GM12865 (cell line): ENCODE results near the gene UST.

Experiments
- DNase-seq: peaks from one replicate; pipeline ENCODE4 v3.0.0; 2010; ENCODE audit warnings: low read depth
- H3K4me3 ChIP-seq: 2 replicates; pipeline ENCODE4 v1.5.1; 2011; ENCODE audit warnings: mild to moderate bottlenecking, low read depth, low read length, control low read depth
- TF ChIP-seq, protein P1 (sequence below): IDR thresholded peaks from 2 replicates; pipeline ENCODE4 v1.5.1; 2011; ENCODE audit warnings: low read length, control low read depth, low read depth, inconsistent platforms; ENCODE audit not compliant: insufficient read depth; ENCODE audit errors: missing control alignments

Gene UST

DNA sequence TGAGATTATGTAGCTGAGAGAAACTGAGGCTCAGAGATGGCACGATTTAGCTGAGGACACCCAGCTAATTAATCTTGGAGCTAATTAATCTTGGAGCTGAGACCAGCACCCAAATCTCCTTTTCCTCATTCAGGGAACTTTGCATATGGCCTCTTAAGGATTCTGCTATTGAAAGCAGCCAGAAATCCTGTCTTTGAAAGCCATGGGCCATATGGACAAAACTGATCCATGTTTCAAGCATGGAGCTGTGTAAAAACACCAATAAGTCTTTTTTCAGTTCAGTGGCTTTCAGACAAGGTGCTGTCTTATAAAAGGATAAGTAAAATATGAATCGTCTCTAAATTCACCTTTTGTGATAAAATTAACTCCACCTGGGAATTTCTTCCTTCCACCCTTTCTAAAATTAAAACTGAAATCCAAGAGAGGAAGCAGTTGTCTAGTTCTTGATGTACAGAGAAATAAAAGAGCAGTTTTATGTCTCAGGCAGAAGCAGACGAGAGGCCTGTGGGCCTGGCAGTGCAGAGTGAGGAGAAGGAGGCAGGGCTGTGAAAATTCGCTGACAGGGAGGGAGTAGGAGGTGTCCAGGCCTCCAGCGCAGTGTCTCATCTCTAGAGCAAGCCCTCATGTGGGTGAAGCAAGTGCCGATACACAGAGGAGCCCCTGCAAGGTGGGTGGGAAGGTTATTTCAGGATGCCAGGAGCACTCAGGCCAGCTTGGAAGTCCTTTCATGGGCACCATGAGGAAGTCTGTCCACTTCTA is 266.9 kb downstream of the UST start:
- TF ChIP-seq, protein P1, sequence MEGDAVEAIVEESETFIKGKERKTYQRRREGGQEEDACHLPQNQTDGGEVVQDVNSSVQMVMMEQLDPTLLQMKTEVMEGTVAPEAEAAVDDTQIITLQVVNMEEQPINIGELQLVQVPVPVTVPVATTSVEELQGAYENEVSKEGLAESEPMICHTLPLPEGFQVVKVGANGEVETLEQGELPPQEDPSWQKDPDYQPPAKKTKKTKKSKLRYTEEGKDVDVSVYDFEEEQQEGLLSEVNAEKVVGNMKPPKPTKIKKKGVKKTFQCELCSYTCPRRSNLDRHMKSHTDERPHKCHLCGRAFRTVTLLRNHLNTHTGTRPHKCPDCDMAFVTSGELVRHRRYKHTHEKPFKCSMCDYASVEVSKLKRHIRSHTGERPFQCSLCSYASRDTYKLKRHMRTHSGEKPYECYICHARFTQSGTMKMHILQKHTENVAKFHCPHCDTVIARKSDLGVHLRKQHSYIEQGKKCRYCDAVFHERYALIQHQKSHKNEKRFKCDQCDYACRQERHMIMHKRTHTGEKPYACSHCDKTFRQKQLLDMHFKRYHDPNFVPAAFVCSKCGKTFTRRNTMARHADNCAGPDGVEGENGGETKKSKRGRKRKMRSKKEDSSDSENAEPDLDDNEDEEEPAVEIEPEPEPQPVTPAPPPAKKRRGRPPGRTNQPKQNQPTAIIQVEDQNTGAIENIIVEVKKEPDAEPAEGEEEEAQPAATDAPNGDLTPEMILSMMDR, result no peak
- DNase-seq, result no peak
- no peak overlapping the region for H3K4me3 ChIP-seq

DNA sequence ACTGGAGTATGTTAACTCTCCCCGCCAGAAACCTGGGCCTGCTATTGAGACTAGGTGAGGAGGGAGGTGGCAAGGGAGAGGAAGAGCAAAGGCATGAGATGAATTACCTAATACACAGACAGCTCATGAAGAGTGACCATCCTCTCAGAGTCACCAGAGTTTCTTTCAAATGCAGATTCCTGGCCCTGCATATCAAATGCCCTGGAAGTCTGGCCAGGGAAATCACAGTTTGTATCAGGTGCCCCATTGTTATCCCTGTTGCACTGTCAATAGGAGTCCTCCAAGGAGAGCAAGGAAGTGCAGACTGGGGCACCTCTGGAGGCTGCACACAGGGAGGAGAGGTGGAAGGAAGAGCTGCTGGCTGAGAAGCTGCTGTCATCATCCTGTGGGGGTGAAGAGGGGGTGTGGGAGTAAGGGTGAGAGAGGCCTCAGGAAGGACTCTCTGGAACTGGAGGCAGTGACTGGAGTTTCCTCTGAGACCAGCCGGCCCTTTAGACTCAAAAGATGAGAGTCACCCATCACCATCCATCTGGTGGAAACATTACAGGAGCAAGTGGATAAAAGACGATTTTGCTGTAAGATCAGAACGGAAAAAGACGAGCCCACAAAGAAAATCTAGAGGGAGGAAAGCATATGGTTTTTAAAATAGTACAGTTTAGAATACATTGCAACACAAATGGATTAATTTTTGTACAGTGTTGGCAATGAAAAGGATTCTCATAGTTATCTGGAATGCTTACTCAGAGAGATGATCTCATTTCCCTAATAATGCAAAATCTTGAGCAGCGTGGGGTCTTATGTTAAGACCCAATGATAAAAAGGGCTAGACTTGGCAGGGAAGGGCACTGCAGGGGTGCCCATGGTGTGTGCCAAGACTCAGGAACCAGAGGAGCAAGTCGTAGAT is 268.1 kb downstream of the UST start:
- DNase-seq, result no peak
- TF ChIP-seq, protein P1, result no peak
- no peak overlapping the region for H3K4me3 ChIP-seq

DNA sequence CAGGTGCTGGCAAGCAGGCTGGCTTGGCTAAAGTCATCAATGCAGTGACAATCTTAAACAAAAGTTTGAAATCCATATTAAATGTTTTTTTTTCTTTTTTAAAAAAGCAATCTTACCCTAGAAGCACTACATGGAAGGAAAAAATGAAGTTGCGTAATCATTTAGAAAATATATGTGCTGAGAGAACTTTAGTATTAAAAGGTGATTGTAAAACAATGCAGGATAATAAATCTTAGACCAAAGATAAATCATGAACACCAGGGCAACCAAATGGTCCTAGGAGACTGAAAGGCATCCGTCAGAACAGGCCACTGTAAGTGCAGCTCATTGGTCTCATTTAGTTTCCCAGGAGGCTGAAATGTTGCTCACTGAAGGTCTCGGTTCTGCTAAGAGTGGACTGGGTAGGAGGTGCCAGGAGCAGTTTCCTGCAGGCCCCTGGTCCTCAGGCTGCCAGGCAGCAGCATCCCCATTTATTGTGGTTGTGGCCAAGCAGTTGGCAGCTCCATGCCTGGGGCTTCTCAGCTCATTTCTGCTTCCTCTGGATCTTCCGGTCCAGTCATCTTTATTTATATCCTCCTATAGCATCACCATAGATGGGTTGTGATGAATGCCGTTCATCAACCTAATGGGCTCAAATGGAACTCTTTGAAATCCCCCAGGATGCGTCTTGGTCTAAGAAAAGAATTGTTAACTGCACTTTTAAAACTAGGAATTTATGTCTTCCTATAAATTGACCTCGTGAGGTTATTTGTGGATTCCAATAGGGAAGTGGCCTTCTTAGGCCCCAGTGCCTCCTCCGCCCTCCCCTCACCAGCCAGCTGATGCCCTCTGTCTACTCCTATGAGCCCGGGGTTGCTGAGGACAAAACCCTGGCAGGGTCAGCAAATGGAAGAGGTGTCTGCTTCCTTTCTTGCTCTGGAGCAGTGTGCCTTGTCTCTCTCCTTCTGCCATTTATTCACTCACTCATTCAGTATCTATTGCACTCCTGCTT is 269.0 kb downstream of the UST start:
- H3K4me3 ChIP-seq, result no peak overlapping the region

DNA sequence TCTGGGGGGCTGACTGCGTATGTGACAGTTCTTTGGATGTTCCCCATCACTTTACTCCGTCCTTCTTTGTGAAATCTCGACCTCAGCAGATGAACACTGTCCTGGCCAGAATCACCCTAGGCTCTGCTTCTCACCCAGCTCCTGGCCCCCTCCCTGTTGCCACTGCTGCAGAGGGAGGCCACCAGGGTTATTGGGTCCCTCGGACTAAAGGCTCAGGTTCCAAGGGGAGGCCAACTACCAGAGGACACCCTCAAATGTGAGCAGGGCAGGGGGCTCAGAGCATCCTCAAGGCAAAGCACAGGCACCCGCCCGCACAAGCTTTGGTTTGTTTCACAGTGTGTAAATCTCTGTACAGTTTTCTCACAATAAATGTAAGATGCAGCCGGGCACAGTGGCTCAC is 269.9 kb downstream of the UST start:
- no peak overlapping the region for H3K4me3 ChIP-seq
- DNase-seq, result no peak
- TF ChIP-seq, protein P1, result no peak

More for the DNA sequence above, 269.0 kb downstream of the UST start:
- no peak for DNase-seq
- TF ChIP-seq, protein P1, result no peak

DNA sequence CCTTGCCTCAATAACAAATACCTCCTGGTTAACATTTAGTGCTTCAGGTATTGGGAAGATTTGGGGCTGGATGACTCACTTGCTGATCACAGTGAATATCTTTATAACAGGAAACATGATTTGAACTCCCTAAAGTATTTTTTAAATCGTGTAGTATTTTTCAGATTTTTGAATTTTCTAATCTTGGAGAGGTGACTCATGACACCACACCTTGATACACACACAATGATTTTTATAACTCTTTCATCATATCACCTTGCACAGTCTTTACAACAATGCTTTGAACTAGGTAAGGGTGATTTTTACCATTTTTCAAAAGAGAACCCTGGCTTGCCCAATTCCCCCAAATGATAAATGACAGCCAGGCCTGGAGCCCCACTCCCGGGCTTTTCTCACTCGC is 273.5 kb downstream of the UST start:
- no peak overlapping the region for H3K4me3 ChIP-seq
- TF ChIP-seq, protein P1, result no peak
- no peak for DNase-seq

DNA sequence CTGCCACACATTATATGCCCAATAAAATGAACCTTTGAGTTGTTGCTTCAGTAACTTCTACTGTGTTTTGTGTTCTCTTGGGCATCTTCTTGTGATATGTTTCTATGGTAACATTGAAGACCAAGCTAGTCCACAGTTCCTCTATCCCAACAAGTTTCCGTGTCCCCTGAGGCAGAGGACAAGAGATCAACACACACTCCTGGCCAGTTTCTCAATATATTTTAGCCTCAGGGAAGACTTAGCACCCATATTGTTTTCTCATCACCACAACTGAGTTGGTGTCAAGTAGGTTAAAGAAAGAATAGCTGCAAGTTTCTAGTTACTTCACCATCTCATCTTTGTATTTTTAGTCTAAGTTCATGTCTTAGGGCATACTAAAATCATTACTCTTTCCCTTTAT is 277.5 kb downstream of the UST start:
- H3K4me3 ChIP-seq, result no peak overlapping the region
- TF ChIP-seq, protein P1, result no peak
- no peak for DNase-seq
